Mesendoderm (in vitro differentiated cells): ENCODE results near the gene COL2A1.

Source experiments
- DNase-seq: peaks from one replicate; pipeline ENCODE4 v3.0.0; 2013
- H2AK5ac ChIP-seq: 2 replicates; pipeline ENCODE4 v1.6.1; 2013; ENCODE audit warnings: low read length, inconsistent platforms
- H2BK120ac ChIP-seq: 2 replicates; pipeline ENCODE4 v1.6.1; 2013; ENCODE audit warnings: low read depth, mild to moderate bottlenecking, low read length, moderate library complexity, mixed read lengths
- H2BK15ac ChIP-seq: replicated peaks from 2 replicates; pipeline ENCODE4 v1.6.1; 2013; ENCODE audit warnings: low read depth, mild to moderate bottlenecking, moderate library complexity
- H2BK5ac ChIP-seq: 2 replicates; pipeline ENCODE4 v1.6.1; 2013; ENCODE audit warnings: low read length, inconsistent platforms
- H3K18ac ChIP-seq: 2 replicates; pipeline ENCODE4 v1.6.1; 2013; ENCODE audit warnings: mild to moderate bottlenecking, low read length, mixed read lengths
- H3K23ac ChIP-seq: one replicate; pipeline ENCODE4 v1.6.1; 2013; ENCODE audit warnings: low read length
- H3K27ac ChIP-seq: 2 replicates; pipeline ENCODE4 v1.5.1; 2013; ENCODE audit warnings: low read depth, mild to moderate bottlenecking, inconsistent platforms, low read length, moderate library complexity
- H3K27me3 ChIP-seq: 2 replicates; pipeline ENCODE4 v1.6.1; 2013; ENCODE audit warnings: low read length, control low read depth, mild to moderate bottlenecking, inconsistent platforms; ENCODE audit not compliant: insufficient read depth, poor library complexity
- H3K36me3 ChIP-seq: 2 replicates; pipeline ENCODE4 v1.6.1; 2013; ENCODE audit warnings: low read length, inconsistent platforms; ENCODE audit not compliant: control insufficient read depth, insufficient read depth
- H3K4ac ChIP-seq: one replicate; pipeline ENCODE4 v1.6.1; 2013; ENCODE audit warnings: low read depth, mild to moderate bottlenecking, low read length, moderate library complexity
- H3K4me1 ChIP-seq: 2 replicates; pipeline ENCODE4 v1.6.1; 2013; ENCODE audit warnings: low read depth, low read length, inconsistent platforms; ENCODE audit not compliant: control insufficient read depth
- H3K4me2 ChIP-seq: 2 replicates; pipeline ENCODE4 v1.6.1; 2013; ENCODE audit warnings: low read length
- H3K4me3 ChIP-seq: 2 replicates; pipeline ENCODE4 v1.5.1; 2013; ENCODE audit warnings: mild to moderate bottlenecking, low read length
- H3K56ac ChIP-seq: one replicate; pipeline ENCODE4 v1.6.1; 2013; ENCODE audit warnings: low read length
- H3K79me1 ChIP-seq: 2 replicates; pipeline ENCODE4 v1.6.1; 2013; ENCODE audit warnings: low read length, inconsistent platforms
- H3K79me2 ChIP-seq: 2 replicates; pipeline ENCODE4 v1.6.1; 2013; ENCODE audit warnings: mild to moderate bottlenecking, low read length; ENCODE audit not compliant: control insufficient read depth, insufficient read depth
- H3K9ac ChIP-seq: 2 replicates; pipeline ENCODE4 v1.6.1; 2013; ENCODE audit warnings: low read length, inconsistent platforms
- H4K5ac ChIP-seq: one replicate; pipeline ENCODE4 v1.6.1; 2013; ENCODE audit warnings: low read length
- H4K8ac ChIP-seq: one replicate; pipeline ENCODE4 v1.6.1; 2013; ENCODE audit warnings: low read depth, mild to moderate bottlenecking, control low read depth, low read length, moderate library complexity
- WGBS: extraction: QIAGEN DNeasy Blood & Tissue Kit; methylation state at CpG from one replicate; pipeline ENCODE4 v1.1.7; 2013; ENCODE audit warnings: low lambda C conversion rate, missing lambda C conversion rate; ENCODE audit not compliant: insufficient coverage; ENCODE audit errors: extremely low coverage; 5-methylcytosine and 5-hydroxymethylcytosine counted together

Gene COL2A1

DNA sequence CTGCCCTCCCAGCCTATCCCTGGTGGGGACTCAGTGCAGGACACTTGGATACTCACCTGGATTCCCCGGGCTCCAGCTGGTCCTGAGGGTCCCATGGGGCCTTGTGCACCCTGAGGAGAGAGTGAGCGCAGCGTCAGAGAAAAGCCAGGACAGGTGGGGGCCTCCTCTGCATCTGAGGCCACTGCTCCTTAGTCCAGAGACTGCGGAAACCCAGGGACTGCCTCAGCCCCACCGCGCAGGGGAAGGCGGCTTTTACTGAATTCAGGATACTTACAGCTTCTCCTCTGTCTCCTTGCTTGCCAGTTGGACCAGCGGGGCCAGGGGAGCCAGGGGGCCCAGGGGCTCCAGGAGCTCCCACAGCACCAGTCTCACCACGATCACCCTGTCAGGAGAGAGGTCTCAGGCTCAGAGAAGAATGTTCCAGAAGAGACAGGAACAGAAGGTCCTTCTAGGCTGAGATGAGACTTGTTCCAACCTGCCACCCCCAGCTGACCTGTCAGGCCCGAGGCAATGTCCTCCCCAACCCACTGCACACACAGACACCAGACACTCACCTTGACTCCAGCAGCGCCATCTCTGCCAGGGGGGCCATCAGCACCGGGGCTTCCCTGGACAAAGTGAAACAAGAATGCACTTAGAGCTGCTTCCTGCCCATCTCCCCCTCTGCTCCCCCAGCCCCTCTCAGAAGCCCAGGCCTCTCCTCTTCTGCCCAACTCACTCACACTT lies 27.1 kb downstream of the COL2A1 start:
- Histone ChIP-seq H4K5ac (no peak overlapping the region), H3K9ac (no peak overlapping the region), H3K4ac (no peak overlapping the region), H3K18ac (no peak overlapping the region), H3K79me2 (no peaks in the 10 kb centered on the region), H3K4me2 (no peak overlapping the region), H3K27ac (no peak overlapping the region), H4K8ac (no peak overlapping the region), H3K56ac (no peak overlapping the region), H3K27me3 (no peaks in the 10 kb centered on the region), H3K4me3 (no peak overlapping the region), H2BK15ac (no peak overlapping the region), H3K4me1 (no peaks in the 10 kb centered on the region), H2BK5ac (no peak overlapping the region), H2AK5ac (no peak overlapping the region), H3K79me1 (no peaks in the 10 kb centered on the region), H3K23ac (no peak overlapping the region), H2BK120ac (no peak overlapping the region), H3K36me3 (no peaks in the 10 kb centered on the region)
- no peak for DNase-seq
- WGBS, result no CpG with 5 or more reads among the region's 12 CpGs

DNA sequence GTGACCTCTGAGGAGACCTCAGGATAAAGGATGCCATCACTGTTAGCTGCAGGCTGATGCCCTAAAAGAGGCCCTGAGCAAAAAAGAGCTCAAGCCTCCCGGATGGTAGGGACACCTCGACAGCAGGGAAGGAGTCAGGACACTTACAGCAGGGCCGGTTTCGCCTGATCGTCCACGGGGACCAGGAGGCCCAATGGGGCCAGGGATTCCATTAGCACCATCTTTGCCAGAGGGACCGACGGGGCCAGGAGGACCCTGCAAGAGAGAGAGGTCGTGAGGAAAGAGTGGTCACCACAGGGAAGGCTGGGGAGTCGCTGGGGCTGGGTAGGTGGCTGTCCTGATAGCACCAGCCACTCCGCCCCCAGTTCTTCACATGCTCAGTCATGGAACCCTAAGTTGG lies 28.5 kb downstream of the COL2A1 start:
- H3K9ac ChIP-seq, result no peak overlapping the region
- H3K4ac ChIP-seq, result no peak overlapping the region
- no peaks in the 10 kb centered on the region for H3K27me3 ChIP-seq
- no peak overlapping the region for H3K18ac ChIP-seq
- DNase-seq, result no peak
- H4K5ac ChIP-seq, result no peak overlapping the region
- no peak overlapping the region for H4K8ac ChIP-seq
- no peak overlapping the region for H3K4me2 ChIP-seq
- no peaks in the 10 kb centered on the region for H3K36me3 ChIP-seq
- H2AK5ac ChIP-seq, result no peak overlapping the region
- H3K27ac ChIP-seq, result no peak overlapping the region
- WGBS, result no CpG with 5 or more reads among the region's 11 CpGs
- no peak overlapping the region for H2BK15ac ChIP-seq
- no peak overlapping the region for H2BK5ac ChIP-seq
- no peaks in the 10 kb centered on the region for H3K79me2 ChIP-seq
- H2BK120ac ChIP-seq, result no peak overlapping the region
- no peak overlapping the region for H3K23ac ChIP-seq
- no peak overlapping the region for H3K56ac ChIP-seq
- H3K79me1 ChIP-seq, result no peaks in the 10 kb centered on the region
- no peak overlapping the region for H3K4me3 ChIP-seq
- H3K4me1 ChIP-seq, result no peaks in the 10 kb centered on the region

DNA sequence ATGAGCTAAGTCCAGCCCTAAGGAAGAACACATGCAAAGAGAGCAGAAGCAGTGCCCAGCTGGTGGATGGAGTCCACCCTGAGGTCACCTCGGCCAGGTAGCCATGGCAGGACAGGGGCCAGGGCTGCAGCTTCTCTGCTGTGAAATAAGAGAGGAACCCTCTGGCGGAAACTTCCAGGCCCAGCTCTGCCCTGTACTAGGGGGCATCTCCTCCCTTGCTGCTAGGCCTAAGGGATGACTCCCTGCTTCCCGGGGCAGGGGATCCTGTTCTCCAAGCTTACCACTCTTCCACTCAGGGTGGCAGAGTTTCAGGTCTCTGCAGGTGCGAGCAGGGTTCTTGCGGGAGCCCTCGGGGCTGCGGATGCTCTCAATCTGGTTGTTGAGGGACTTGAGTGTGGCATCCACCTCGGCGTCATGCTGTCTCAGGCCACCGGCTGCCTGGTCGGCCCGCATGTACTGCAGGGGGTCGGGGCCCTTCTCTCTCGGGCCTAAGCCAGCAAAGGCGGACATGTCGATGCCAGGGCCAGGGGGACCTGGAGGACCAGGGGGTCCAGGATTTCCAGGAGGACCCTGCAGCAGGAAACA lies 29.1 kb downstream of the COL2A1 start:
- no peaks in the 10 kb centered on the region for H3K36me3 ChIP-seq
- no peak overlapping the region for H4K8ac ChIP-seq
- WGBS, result no CpG with 5 or more reads among the region's 16 CpGs
- H3K9ac ChIP-seq, result no peak overlapping the region
- no peaks in the 10 kb centered on the region for H3K4me1 ChIP-seq
- no peak overlapping the region for H2BK15ac ChIP-seq
- H3K4me2 ChIP-seq, result no peak overlapping the region
- H2BK120ac ChIP-seq, result no peak overlapping the region
- no peak overlapping the region for H3K4me3 ChIP-seq
- H3K79me2 ChIP-seq, result no peaks in the 10 kb centered on the region
- H3K79me1 ChIP-seq, result no peaks in the 10 kb centered on the region
- H3K18ac ChIP-seq, result no peak overlapping the region
- H3K27ac ChIP-seq, result no peak overlapping the region
- no peak overlapping the region for H2BK5ac ChIP-seq
- no peak overlapping the region for H3K23ac ChIP-seq
- H3K4ac ChIP-seq, result no peak overlapping the region
- H4K5ac ChIP-seq, result no peak overlapping the region
- H2AK5ac ChIP-seq, result no peak overlapping the region
- H3K56ac ChIP-seq, result no peak overlapping the region
- no peaks in the 10 kb centered on the region for H3K27me3 ChIP-seq
- DNase-seq, result no peak

DNA sequence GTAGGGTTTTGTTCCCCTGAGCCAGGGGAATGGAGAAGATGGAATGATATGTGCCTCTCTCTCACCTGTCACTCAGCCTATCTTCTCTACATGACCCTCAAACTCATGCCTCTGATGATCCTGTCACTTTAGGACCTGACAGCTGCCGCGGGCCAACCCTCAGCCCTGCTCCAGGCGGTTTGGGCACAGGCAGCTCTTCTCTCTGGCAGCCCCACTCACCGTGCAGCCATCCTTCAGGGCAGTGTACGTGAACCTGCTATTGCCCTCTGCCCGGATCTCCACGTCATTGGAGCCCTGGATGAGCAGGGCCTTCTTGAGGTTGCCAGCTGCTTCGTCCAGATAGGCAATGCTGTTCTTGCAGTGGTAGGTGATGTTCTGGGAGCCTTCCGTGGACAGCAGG lies 30.4 kb downstream of the COL2A1 start:
- Histone ChIP-seq H4K5ac (no peak overlapping the region), H3K23ac (no peak overlapping the region), H3K9ac (no peak overlapping the region), H2BK120ac (no peak overlapping the region), H2AK5ac (no peak overlapping the region), H3K36me3 (no peaks in the 10 kb centered on the region), H3K4me1 (no peaks in the 10 kb centered on the region), H2BK15ac (no peak overlapping the region), H2BK5ac (no peak overlapping the region), H3K27ac (no peak overlapping the region), H3K4me2 (no peak overlapping the region), H3K79me2 (no peaks in the 10 kb centered on the region), H3K4me3 (no peak overlapping the region), H4K8ac (no peak overlapping the region), H3K56ac (no peak overlapping the region), H3K18ac (no peak overlapping the region), H3K27me3 (no peaks in the 10 kb centered on the region), H3K4ac (no peak overlapping the region), H3K79me1 (no peaks in the 10 kb centered on the region)
- DNase-seq, result no peak
- no CpG with 5 or more reads among the region's 9 CpGs for WGBS

DNA sequence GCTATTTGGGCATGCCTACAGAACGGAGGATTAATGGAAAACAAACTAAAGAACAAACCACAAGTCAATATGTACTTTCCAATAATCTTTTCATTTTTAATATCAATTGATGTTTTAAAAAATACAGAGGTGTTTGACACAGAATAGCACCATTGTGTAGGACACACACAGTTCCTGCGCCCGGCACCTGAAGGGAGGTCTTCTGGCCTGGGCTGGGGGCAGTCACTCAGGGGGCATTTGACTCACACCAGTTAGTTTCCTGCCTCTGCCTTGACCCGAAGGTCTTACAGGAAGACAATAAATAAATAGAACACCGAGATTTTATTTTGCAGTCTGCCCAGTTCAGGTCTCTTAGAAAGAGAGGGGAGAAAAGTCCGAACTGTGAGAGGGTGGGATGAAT lies 31.4 kb downstream of the COL2A1 start:
- Histone ChIP-seq H3K56ac (no peak overlapping the region), H3K4ac (no peak overlapping the region), H3K4me2 (no peak overlapping the region), H2BK5ac (no peak overlapping the region), H2AK5ac (no peak overlapping the region), H4K8ac (no peak overlapping the region), H3K79me2 (no peaks in the 10 kb centered on the region), H3K27ac (no peak overlapping the region), H4K5ac (no peak overlapping the region), H2BK15ac (no peak overlapping the region), H3K4me1 (no peaks in the 10 kb centered on the region), H3K18ac (no peak overlapping the region), H3K36me3 (no peaks in the 10 kb centered on the region), H3K4me3 (no peak overlapping the region), H3K23ac (no peak overlapping the region), H3K27me3 (no peaks in the 10 kb centered on the region), H3K79me1 (no peaks in the 10 kb centered on the region), H2BK120ac (no peak overlapping the region), H3K9ac (no peak overlapping the region)
- no CpG with 5 or more reads among the region's 6 CpGs for WGBS
- DNase-seq, result no peak

DNA sequence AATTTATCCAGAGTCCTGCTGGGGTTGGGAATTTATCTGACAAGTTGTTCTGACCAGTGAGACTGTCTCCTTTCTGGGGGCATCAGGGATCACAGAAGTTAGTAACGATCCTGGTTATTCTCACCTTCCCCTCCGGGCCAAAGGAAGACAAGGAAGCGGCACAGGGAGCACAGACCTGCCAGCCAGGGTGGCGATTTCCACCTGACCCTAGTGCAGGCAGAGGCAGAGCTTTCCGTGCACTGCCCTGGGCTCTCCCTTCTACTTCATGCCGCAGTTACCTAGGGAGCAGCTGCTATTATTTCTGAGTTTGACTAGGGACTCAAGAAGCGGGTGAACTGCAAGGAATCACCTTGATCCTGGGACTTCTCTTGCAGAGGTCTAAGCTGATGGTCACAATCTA lies 33.4 kb downstream of the COL2A1 start:
- H3K4me3 ChIP-seq, result no peak overlapping the region
- H3K9ac ChIP-seq, result no peak overlapping the region
- no peak overlapping the region for H2BK120ac ChIP-seq
- WGBS, result no CpG with 5 or more reads among the region's 7 CpGs
- H2BK5ac ChIP-seq, result no peak overlapping the region
- no peaks in the 10 kb centered on the region for H3K79me2 ChIP-seq
- no peak overlapping the region for H3K18ac ChIP-seq
- H2AK5ac ChIP-seq, result no peak overlapping the region
- no peak overlapping the region for H3K4me2 ChIP-seq
- no peak overlapping the region for H2BK15ac ChIP-seq
- no peaks in the 10 kb centered on the region for H3K27me3 ChIP-seq
- no peak overlapping the region for H4K8ac ChIP-seq
- H3K23ac ChIP-seq, result no peak overlapping the region
- H3K27ac ChIP-seq, result no peak overlapping the region
- no peak overlapping the region for H3K4ac ChIP-seq
- no peak for DNase-seq
- no peaks in the 10 kb centered on the region for H3K4me1 ChIP-seq
- no peaks in the 10 kb centered on the region for H3K36me3 ChIP-seq
- no peak overlapping the region for H4K5ac ChIP-seq
- H3K56ac ChIP-seq, result no peak overlapping the region
- H3K79me1 ChIP-seq, result no peaks in the 10 kb centered on the region
